ENCODE results near the gene MTARC2.

Gene MTARC2

GRCh38 chr1:220748089-220748934 lies at the start of gene MTARC2:
MTARC2 (plus strand) TSS chr1:220748322; CDS start chr1:220748532, 210 bp downstream.
- TF ChIP-seq CTCF (IDR thresholded peaks at IDR 0.05; ENCODE audit: insufficient read depth, low read depth, low read length, missing control alignments) = no peak
- peak within 1 kb of the TSS; percentile 70 for H3K4me3 ChIP-seq (ENCODE audit: low read depth, low read length)
- DNase-seq (ENCODE audit: low read depth) = peak; percentile 76

GRCh38 chr1:220698607-220699016 lies 49.5 kb upstream of the MTARC2 start:
- no peak for TF ChIP-seq CTCF (IDR thresholded peaks at IDR 0.05; ENCODE audit: insufficient read depth, low read depth, low read length, missing control alignments)
- no peak overlapping the region for H3K4me3 ChIP-seq (ENCODE audit: low read depth, low read length)
- no peak for DNase-seq (ENCODE audit: low read depth)

GRCh38 chr1:220699044-220699443 lies 49.1 kb upstream of the MTARC2 start:
- H3K4me3 ChIP-seq (ENCODE audit: low read depth, low read length) = no peak overlapping the region
- no peak for DNase-seq (ENCODE audit: low read depth)
- TF ChIP-seq CTCF (IDR thresholded peaks at IDR 0.05; ENCODE audit: insufficient read depth, low read depth, low read length, missing control alignments) = no peak

- no peak for TF ChIP-seq CTCF (IDR thresholded peaks at IDR 0.05; ENCODE audit: insufficient read depth, low read depth, low read length, missing control alignments)
- H3K4me3 ChIP-seq (ENCODE audit: low read depth, low read length) = no peak overlapping the region
- no peak for DNase-seq (ENCODE audit: low read depth)
Measured at GRCh38 chr1:220700556-220701179, 47.5 kb upstream of the MTARC2 start.

- H3K4me3 ChIP-seq (ENCODE audit: low read depth, low read length) = no peak overlapping the region
- TF ChIP-seq CTCF (IDR thresholded peaks at IDR 0.05; ENCODE audit: insufficient read depth, low read depth, low read length, missing control alignments) = no peak
- DNase-seq (ENCODE audit: low read depth) = peak; percentile 49
Measured at GRCh38 chr1:220701974-220702373, 46.1 kb upstream of the MTARC2 start.

GRCh38 chr1:220702733-220703270 lies 45.3 kb upstream of the MTARC2 start:
- DNase-seq (ENCODE audit: low read depth) = no peak
- no peak overlapping the region for H3K4me3 ChIP-seq (ENCODE audit: low read depth, low read length)
- no peak for TF ChIP-seq CTCF (IDR thresholded peaks at IDR 0.05; ENCODE audit: insufficient read depth, low read depth, low read length, missing control alignments)
